Tibial nerve (tissue), 4 donors: ENCODE measurements around the gene KIF26A. TPM values are rescaled to one million over a fixed set of nuclear protein-coding genes. Genes with fewer than 3 reads are reported as not detected.

ENCODE experiments used
- DNase-seq, 2 donors: peaks; one replicate each; pipeline ENCODE4 v3.0.0-alpha.2; 2019; ENCODE audit warnings: low spot score in 2 of 2
- H3K27ac ChIP-seq, 4 donors: fragments of 200-600 bp; sonication (generic) in 3 of 4; one replicate each; pipeline ENCODE4 v1.5.1; 2017 to 2019; ENCODE audit warnings: mild to moderate bottlenecking in 1 of 4
- H3K27me3 ChIP-seq, 2 donors: fragments of 200-600 bp; sonication (generic) in 1 of 2; one replicate each; pipeline versions ENCODE4 v1.5.1 to v1.6.0; 2017 to 2019
- H3K36me3 ChIP-seq, 3 donors: fragments of 200-600 bp; sonication (generic); one replicate each; pipeline ENCODE4 v1.5.1; 2018 to 2019
- H3K4me1 ChIP-seq, 4 donors: fragments of 200-600 bp; sonication (generic) in 3 of 4; one replicate each; pipeline ENCODE4 v1.5.1; 2017 to 2019
- H3K4me3 ChIP-seq, 4 donors: fragments of 200-600 bp; sonication (generic) in 3 of 4; one replicate each; pipeline ENCODE4 v1.5.1; 2017 to 2019; ENCODE audit warnings: mild to moderate bottlenecking in 1 of 4, moderate library complexity in 1 of 4
- H3K9me3 ChIP-seq, 4 donors: fragments of 200-600 bp; sonication (generic) in 3 of 4; one replicate each; pipeline ENCODE4 v1.5.1; 2017 to 2019
- EP300 ChIP-seq, 2 donors: sonication (generic); formaldehyde crosslinking; IDR thresholded peaks; one replicate each; pipeline ENCODE4 v1.6.1; 2017; ENCODE audit warnings: antibody characterized with exemption in 2 of 2, mild to moderate bottlenecking in 1 of 2
- POLR2A ChIP-seq, 2 donors: fragments of 450-650 bp; IDR thresholded peaks; one replicate each; pipeline ENCODE4 v1.6.1; 2017; ENCODE audit warnings: antibody characterized with exemption in 2 of 2, mild to moderate bottlenecking in 2 of 2, moderate library complexity in 2 of 2
- WGBS, 2 donors: methylation state at CpG; one replicate each; pipeline ENCODE4 v1.1.5; 2018; 5-methylcytosine and 5-hydroxymethylcytosine counted together
- total RNA-seq, 4 donors: library from RNA; depleted of rRNA; stranded (reverse); fragments of >200 nt; gene quantifications; one replicate each; pipeline ENCODE4 v1.1.0, GENCODE V29; 2016
- TF ChIP-seq, protein P1 (sequence below), 5 experiments: fragments of 200-600 bp in 3 of 5; fragments of 450-650 bp in 2 of 5; sonication (generic) in 3 of 5; IDR thresholded peaks; one replicate each; pipeline ENCODE4 v1.5.1; 2016 to 2019; ENCODE audit warnings: antibody characterized with exemption in 5 of 5, mild to moderate bottlenecking in 3 of 5, moderate library complexity in 2 of 5

KIF26A gene
- total RNA-seq, 4 donors from 2014 or later, result 2.6 to 4.2 (median 3.3) TPM

DNA sequence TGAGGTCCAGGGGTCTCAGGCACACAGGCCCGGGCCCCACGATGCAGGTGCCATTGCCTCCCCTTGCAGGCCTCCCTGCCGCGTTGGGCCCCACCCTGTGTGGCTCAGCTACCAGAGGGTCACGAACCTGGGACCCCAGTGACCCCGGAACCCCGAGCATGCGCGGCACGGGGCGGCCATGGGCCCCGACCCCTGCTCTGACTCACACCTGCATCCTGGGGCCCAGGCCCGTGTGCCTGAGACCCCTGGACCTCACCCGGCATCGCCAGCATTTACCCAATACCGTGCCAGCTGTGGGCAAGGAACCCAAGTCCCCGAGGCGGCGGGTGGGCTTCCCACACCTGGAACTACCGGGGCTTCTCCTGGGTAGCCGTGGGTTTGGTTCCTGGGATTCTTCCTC lies 25.2 kb downstream of the KIF26A start:
- no peak overlapping the region for H3K27ac ChIP-seq
- H3K36me3 ChIP-seq, result peaks cover 0 to 13% (median 0%) of the 10 kb centered on the region in 3 donors
- no peak for DNase-seq
- H3K9me3 ChIP-seq, result no peaks in the 10 kb centered on the region
- no peaks in the 10 kb centered on the region for H3K27me3 ChIP-seq
- WGBS, 2 donors, result 71 to 90% methylated on average over 12 to 20 of the region's 21 CpGs
- TF ChIP-seq POLR2A (IDR thresholded peaks at IDR 0.05) (no peak), EP300 (IDR thresholded peaks at IDR 0.05) (no peak)
- TF ChIP-seq, protein P1, sequence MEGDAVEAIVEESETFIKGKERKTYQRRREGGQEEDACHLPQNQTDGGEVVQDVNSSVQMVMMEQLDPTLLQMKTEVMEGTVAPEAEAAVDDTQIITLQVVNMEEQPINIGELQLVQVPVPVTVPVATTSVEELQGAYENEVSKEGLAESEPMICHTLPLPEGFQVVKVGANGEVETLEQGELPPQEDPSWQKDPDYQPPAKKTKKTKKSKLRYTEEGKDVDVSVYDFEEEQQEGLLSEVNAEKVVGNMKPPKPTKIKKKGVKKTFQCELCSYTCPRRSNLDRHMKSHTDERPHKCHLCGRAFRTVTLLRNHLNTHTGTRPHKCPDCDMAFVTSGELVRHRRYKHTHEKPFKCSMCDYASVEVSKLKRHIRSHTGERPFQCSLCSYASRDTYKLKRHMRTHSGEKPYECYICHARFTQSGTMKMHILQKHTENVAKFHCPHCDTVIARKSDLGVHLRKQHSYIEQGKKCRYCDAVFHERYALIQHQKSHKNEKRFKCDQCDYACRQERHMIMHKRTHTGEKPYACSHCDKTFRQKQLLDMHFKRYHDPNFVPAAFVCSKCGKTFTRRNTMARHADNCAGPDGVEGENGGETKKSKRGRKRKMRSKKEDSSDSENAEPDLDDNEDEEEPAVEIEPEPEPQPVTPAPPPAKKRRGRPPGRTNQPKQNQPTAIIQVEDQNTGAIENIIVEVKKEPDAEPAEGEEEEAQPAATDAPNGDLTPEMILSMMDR (IDR thresholded peaks at IDR 0.05), result no peak
- no peak overlapping the region for H3K4me3 ChIP-seq
- no peaks in the 10 kb centered on the region for H3K4me1 ChIP-seq

DNA sequence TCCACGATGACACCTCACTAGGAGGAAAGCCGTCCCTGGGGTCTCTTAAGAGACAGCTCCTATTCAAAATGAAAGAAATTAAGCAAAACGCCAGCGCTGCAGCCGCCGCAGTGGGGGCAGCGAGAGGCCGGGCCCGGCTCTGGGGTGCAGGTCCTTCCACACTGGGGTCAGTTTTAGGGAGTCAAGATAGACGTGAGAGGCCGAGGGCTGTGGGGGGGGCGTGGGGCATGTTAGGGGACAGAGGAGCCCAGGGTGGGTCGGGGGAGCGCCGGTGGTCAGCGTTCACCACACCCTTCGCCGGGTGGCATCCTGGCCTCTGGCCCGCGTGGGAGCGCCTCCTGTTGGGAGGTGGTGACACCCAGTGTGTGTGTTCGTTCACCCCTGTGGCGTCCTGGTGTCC lies 25.7 kb downstream of the KIF26A start:
- H3K27ac ChIP-seq, result no peak overlapping the region

DNA sequence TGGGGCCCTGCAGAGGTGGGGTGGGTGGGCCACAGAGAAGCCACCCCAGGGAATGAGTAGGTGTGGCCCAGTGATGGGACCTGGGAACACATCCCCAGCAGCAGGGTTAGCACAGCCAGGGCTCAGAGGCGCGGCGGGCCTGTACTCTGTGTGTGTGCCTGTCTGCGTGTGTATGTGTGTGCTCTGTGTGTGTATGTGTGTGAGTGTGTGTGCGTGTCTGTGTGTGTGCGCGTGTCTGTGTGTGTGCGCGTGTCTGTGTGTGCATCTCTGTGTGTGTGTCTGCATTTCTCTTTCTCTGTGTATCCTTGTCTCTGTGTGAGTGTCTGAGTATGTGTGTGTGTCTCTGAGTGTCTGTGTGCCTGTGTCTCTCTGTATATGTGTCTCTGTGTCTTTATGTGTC lies 26.1 kb downstream of the KIF26A start:
- 77 to 86% methylated on average over 7 to 9 of the region's 9 CpGs for WGBS, 2 donors
- Histone ChIP-seq H3K4me3 (no peak overlapping the region), H3K27ac (no peak overlapping the region), H3K36me3 (peaks cover 0 to 12% (median 0%) of the 10 kb centered on the region in 3 donors), H3K9me3 (no peaks in the 10 kb centered on the region), H3K4me1 (no peaks in the 10 kb centered on the region), H3K27me3 (no peaks in the 10 kb centered on the region)
- no peak for DNase-seq
- TF ChIP-seq, protein P1 (IDR thresholded peaks at IDR 0.05), result no peak
- no peak for TF ChIP-seq EP300 (IDR thresholded peaks at IDR 0.05)
- TF ChIP-seq POLR2A (IDR thresholded peaks at IDR 0.05), result no peak

More for the DNA sequence above, 25.7 kb downstream of the KIF26A start:
- no peaks in the 10 kb centered on the region for H3K4me1 ChIP-seq
- H3K4me3 ChIP-seq, result no peak overlapping the region
- H3K36me3 ChIP-seq, result peaks cover 0 to 12% (median 0%) of the 10 kb centered on the region in 3 donors
- 77 to 81% methylated on average over 10 to 18 of the region's 23 CpGs for WGBS, 2 donors
- TF ChIP-seq POLR2A (IDR thresholded peaks at IDR 0.05), result no peak
- TF ChIP-seq, protein P1 (IDR thresholded peaks at IDR 0.05), result no peak
- no peak for TF ChIP-seq EP300 (IDR thresholded peaks at IDR 0.05)
- DNase-seq, result no peak
- no peaks in the 10 kb centered on the region for H3K27me3 ChIP-seq
- no peaks in the 10 kb centered on the region for H3K9me3 ChIP-seq

DNA sequence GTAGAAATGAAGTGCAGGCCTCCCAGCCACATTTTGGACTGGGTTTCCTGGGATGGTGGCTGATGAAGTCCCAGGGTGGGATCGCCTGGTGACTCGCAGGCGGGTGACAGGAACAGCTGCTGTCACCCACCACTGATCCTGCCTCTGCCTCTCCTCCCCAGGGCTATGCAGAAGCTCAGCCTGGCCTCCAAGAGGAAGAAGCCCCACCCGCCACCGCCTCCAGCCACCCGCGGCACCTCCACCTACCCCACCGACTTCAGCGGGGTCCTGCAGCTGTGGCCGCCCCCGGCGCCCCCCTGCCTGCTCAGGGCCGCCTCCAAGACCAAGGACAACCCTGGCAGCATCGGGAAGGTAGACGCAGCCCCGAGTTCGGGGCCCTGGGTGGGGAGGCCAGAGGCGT lies 28.3 kb downstream of the KIF26A start:
- no peak overlapping the region for H3K4me3 ChIP-seq
- H3K4me1 ChIP-seq, result no peaks in the 10 kb centered on the region
- no peak for DNase-seq
- H3K36me3 ChIP-seq, result peaks cover 0 to 21% (median 0%) of the 10 kb centered on the region in 3 donors
- no peaks in the 10 kb centered on the region for H3K27me3 ChIP-seq
- H3K9me3 ChIP-seq, result no peaks in the 10 kb centered on the region
- no peak overlapping the region for H3K27ac ChIP-seq
- no peak for TF ChIP-seq EP300 (IDR thresholded peaks at IDR 0.05)
- TF ChIP-seq, protein P1 (IDR thresholded peaks at IDR 0.05), result no peak
- no peak for TF ChIP-seq POLR2A (IDR thresholded peaks at IDR 0.05)
- WGBS, 2 donors, result 88% methylated on average over 16 to 17 of the region's 18 CpGs

DNA sequence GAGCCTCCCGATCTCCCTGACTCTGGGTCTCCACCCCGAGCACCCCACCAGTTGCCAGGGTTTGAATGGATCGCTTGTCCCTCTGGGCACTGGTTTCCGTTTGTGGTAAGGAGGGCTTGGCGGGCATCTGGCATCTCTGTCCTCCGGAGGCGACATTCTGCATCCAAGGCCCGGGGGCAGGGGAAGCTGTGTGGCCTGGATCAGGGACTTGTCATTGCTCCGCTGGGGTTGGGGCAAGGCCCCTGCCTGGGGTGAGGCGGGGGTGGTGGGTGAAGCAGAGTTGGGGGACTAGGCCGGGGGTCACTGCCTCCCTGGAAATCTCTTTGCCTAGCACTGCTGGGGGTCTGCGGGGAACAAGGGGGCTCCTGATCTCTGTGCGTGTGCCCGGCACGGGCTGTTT lies 30.2 kb downstream of the KIF26A start:
- no peak for DNase-seq
- Histone ChIP-seq H3K27me3 (no peaks in the 10 kb centered on the region), H3K4me3 (no peak overlapping the region), H3K36me3 (peaks cover 0 to 40% (median 0%) of the 10 kb centered on the region in 3 donors), H3K27ac (no peak overlapping the region), H3K4me1 (no peaks in the 10 kb centered on the region), H3K9me3 (no peaks in the 10 kb centered on the region)
- TF ChIP-seq, protein P1 (IDR thresholded peaks at IDR 0.05), result no peak
- no peak for TF ChIP-seq EP300 (IDR thresholded peaks at IDR 0.05)
- no peak for TF ChIP-seq POLR2A (IDR thresholded peaks at IDR 0.05)
- 79 to 82% methylated on average over 9 to 11 of the region's 15 CpGs for WGBS, 2 donors
